HepG2 (cell line): ENCODE data around the gene ATG7.

ENCODE experiments used
- POLR2A ChIP-seq, 2 experiments: IDR thresholded peaks; 2 replicates each; pipeline ENCODE4 v1.6.1; 2011; ENCODE audit warnings: low read depth in 2 of 2, low read length in 2 of 2, mild to moderate bottlenecking in 1 of 2, moderate library complexity in 1 of 2; ENCODE audit not compliant: insufficient read depth in 1 of 2
- ZNF124 ChIP-seq: sonication (generic); formaldehyde crosslinking; IDR thresholded peaks from 2 replicates; pipeline ENCODE4 v1.4.0; 2020; ENCODE audit warnings: missing genetic modification reagents

DNA sequence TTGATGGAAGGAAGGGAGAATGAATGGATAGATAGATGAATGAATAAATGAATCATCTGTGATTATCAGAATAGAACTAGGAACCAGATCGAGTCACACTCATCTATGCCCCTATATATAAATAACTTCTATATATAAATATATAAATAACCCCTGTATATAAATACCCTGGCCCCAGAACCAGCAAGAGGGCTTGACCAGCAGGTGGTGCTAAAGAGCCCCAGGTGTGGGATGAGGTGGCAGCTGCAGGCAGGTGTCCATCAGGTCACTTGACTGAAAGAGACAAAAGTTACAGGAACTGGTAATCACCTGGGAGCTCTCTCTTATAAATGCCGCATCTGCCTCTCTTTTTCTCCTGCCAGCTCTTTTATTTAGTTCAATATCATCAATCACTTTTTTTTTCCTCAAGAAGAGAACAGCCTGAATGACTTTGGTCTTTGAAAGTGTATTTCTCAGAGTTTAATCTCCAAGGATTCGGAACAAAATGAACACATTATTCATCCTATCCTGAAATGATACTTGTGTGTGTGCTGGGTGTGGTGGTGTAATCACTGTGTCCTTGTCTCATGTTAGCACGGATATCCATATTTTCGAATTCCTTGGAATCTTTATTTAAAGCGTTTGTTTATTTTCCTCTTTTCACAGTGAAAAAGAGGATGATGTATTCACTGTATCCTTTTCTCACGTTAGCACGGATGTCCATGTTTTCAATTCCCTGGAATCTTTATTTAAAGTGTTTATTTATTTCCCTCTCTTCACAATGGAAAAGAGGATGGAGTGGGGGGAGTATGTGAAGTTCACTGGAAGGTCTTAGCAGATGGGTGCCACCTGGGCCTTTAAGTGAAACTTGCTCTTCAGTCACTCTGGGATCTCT lies 35.4 kb upstream of the ATG7 start:
- TF ChIP-seq ZNF124 (no peak), POLR2A (IDR thresholded peaks at IDR 0.05; ENCODE audit: insufficient read depth in 1 of 2, low read depth in 2 of 2, low read length in 2 of 2) (no peak)
